Measurements from ENCODE around the gene NPY5R. TPM values are rescaled to one million over a fixed set of nuclear protein-coding genes. Genes with fewer than 3 reads are reported as not detected.

The NPY5R gene
- total and polyA plus RNA-seq, 2 of the 4 experiments (the other 2 are of a cell fraction), result not detected

DNA sequence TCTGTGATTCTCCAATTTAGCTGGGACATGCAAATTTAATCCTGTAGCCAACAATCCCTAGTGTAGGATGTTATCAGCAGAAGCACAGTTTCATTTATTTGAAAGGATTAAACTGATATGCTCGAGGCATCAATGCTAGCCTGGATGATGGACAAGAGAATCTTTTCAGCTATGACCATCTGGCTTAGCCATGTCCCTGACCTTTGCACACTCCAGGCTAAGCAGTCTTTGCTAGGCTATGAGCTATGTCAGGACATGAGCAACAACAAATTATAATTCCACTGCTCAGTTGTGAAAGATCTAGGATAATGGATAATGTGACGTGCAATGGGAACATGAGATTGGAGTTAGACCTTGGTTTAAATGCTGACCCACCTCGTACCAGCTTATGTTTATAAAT, 43.2 kb upstream of the NPY5R start:
- Histone ChIP-seq H3K18ac (ENCODE audit: low read depth, low read length) (no peak overlapping the region), H3K4ac (ENCODE audit: low read depth, low read length) (no peak overlapping the region), H4K20me1 (ENCODE audit: insufficient read depth, low read length) (no peaks in the 10 kb centered on the region), H3K27me3 (ENCODE audit: control insufficient read depth, insufficient read depth, low read length) (no peaks in the 10 kb centered on the region), H2AK5ac (ENCODE audit: low read depth, low read length) (no peak overlapping the region), H3K4me2 (ENCODE audit: low read depth, low read length) (no peak overlapping the region), H3K9ac (ENCODE audit: low read depth, low read length) (no peak overlapping the region), H4K8ac (ENCODE audit: low read depth in 2 of 2, low read length in 2 of 2) (no peak overlapping the region), H3K4me1 (ENCODE audit: control insufficient read depth, insufficient read depth, low read length) (no peaks in the 10 kb centered on the region), H2BK15ac (ENCODE audit: low read depth, low read length) (no peak overlapping the region), H4K91ac (ENCODE audit: insufficient read depth, low read depth, low read length) (no peak overlapping the region), H3K56ac (ENCODE audit: extremely low read depth, insufficient read depth, low read length) (no peak overlapping the region), H3K14ac (replicated peaks; ENCODE audit: low read depth, low read length) (no peak overlapping the region), H3K4me3 (ENCODE audit: insufficient read depth, low read depth, low read length) (no peak overlapping the region), H2AK9ac (replicated peaks; ENCODE audit: low read depth, low read length, poor library complexity) (no peak overlapping the region), H4K5ac (ENCODE audit: low read depth, low read length) (no peak overlapping the region), H3K36me3 (ENCODE audit: control insufficient read depth, insufficient read depth, low read length) (no peaks in the 10 kb centered on the region), H2BK120ac (ENCODE audit: low read depth, low read length) (no peak overlapping the region), H3K79me1 (ENCODE audit: low read depth in 1 of 2, low read length in 2 of 2) (no peaks in the 10 kb centered on the region), H2BK20ac (ENCODE audit: low read depth, low read length) (no peak overlapping the region), H2BK5ac (ENCODE audit: low read depth, low read length, poor library complexity, severe bottlenecking) (no peak overlapping the region), H3K27ac (ENCODE audit: insufficient read depth, low read length) (no peak overlapping the region), H3K9me3 (ENCODE audit: control insufficient read depth, insufficient read depth, low read length) (no peaks in the 10 kb centered on the region), H3K23ac (ENCODE audit: low read depth, low read length) (no peak overlapping the region), H2AFZ (replicated peaks; ENCODE audit: low read length, poor library complexity) (no peak overlapping the region), H3K9me1 (ENCODE audit: insufficient read depth, low read length) (no peaks in the 10 kb centered on the region)
- ChIA-PET CTCF (no interaction called here), POLR2A (ENCODE audit: unreplicated experiment) (no interaction called here)
- WGBS, 2 experiments (ENCODE audit: extremely low coverage in 2 of 2, insufficient read length in 1 of 2), result no CpG with 5 or more reads among the region's 3 CpGs
- no TSS peak for BruUV-seq (replicated peaks)
- dilution Hi-C loops (cut with HindIII; ENCODE audit: low sequenced_read_pairs, unreplicated experiment) (no loop called here), intact Hi-C loops (cut with micrococcal nuclease) (no loop called here), in situ Hi-C loops (cut with MboI; ENCODE audit: low sequenced_read_pairs) (no loop called here)
- ATAC-seq (ENCODE audit: low read depth) (no peak), DNase-seq (no peak)
- TF ChIP-seq MAFK (IDR thresholded peaks at IDR 0.05; ENCODE audit: low read depth, low read length), result no peak
- TF ChIP-seq, protein P1, sequence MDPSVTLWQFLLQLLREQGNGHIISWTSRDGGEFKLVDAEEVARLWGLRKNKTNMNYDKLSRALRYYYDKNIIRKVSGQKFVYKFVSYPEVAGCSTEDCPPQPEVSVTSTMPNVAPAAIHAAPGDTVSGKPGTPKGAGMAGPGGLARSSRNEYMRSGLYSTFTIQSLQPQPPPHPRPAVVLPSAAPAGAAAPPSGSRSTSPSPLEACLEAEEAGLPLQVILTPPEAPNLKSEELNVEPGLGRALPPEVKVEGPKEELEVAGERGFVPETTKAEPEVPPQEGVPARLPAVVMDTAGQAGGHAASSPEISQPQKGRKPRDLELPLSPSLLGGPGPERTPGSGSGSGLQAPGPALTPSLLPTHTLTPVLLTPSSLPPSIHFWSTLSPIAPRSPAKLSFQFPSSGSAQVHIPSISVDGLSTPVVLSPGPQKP (IDR thresholded peaks at IDR 0.05; ENCODE audit: borderline replicate concordance, low read depth, low read length), result no peak
- no peak for TF ChIP-seq NFE2L2 (IDR thresholded peaks at IDR 0.05; ENCODE audit: low read depth, low read length)
- TF ChIP-seq BHLHE40 (IDR thresholded peaks at IDR 0.05; ENCODE audit: low read depth, low read length), result no peak
- no peak for TF ChIP-seq MAZ (IDR thresholded peaks at IDR 0.05; ENCODE audit: borderline replicate concordance, low read depth, low read length)
- no peak for TF ChIP-seq MXI1 (IDR thresholded peaks at IDR 0.05; ENCODE audit: borderline replicate concordance, low read depth, low read length)
- TF ChIP-seq POLR2A (IDR thresholded peaks at IDR 0.05; ENCODE audit: low read depth, low read length), result no peak
- TF ChIP-seq, protein P2, sequence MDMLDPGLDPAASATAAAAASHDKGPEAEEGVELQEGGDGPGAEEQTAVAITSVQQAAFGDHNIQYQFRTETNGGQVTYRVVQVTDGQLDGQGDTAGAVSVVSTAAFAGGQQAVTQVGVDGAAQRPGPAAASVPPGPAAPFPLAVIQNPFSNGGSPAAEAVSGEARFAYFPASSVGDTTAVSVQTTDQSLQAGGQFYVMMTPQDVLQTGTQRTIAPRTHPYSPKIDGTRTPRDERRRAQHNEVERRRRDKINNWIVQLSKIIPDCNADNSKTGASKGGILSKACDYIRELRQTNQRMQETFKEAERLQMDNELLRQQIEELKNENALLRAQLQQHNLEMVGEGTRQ (IDR thresholded peaks at IDR 0.05; ENCODE audit: low read depth, low read length), result no peak
- no peak for TF ChIP-seq CHD1 (IDR thresholded peaks at IDR 0.05; ENCODE audit: low read depth, low read length)
- no peak for TF ChIP-seq CEBPB (IDR thresholded peaks at IDR 0.05; ENCODE audit: low read depth, low read length)
- TF ChIP-seq RFX5 (IDR thresholded peaks at IDR 0.05; ENCODE audit: low read depth, low read length), result no peak
- TF ChIP-seq CTCF (conservative IDR thresholded peaks at IDR 0.05; ENCODE audit: low read depth, low read length), result no peak
- no peak for TF ChIP-seq FOS (IDR thresholded peaks at IDR 0.05; ENCODE audit: low read depth, low read length)
- TF ChIP-seq RCOR1 (IDR thresholded peaks at IDR 0.05; ENCODE audit: insufficient replicate concordance, low read length), result no peak
- TF ChIP-seq RAD21 (IDR thresholded peaks at IDR 0.05; ENCODE audit: low read length), result no peak
- TF ChIP-seq SMC3 (IDR thresholded peaks at IDR 0.05; ENCODE audit: low read depth, low read length), result no peak

Data from IMR-90 (cell line).